Calu3 (cell line): ENCODE measurements around the gene MMS19. TPM values are rescaled to one million over a fixed set of nuclear protein-coding genes. Genes with fewer than 3 reads are reported as not detected.
A peak's percentile ranks its signal among the peaks of the same experiment; 100 is the strongest.

ENCODE experiments used
- BruUV-seq: library from RNA; stranded (reverse); fragments of 400-500 nt; replicated peaks from 2 replicates; lab custom pipeline; 2021; lab: Mats Ljungman, UMichigan
- CTCF ChIA-PET: fragments of 300-600 bp; sonication (Branson Sonifier 250); formaldehyde crosslinking; loops from one replicate; lab custom pipeline; 2022; ENCODE audit warnings: antibody characterized with exemption; lab: Charles Lee
- DNase-seq: peaks from one replicate; pipeline ENCODE4 v3.0.0; 2022
- H3K27ac Mint-ChIP-seq: one replicate; pipeline ENCODE4 v1.8.0; 2022; ENCODE audit warnings: mixed read lengths; ENCODE audit not compliant: unreplicated experiment
- H3K27me3 Mint-ChIP-seq: one replicate; pipeline ENCODE4 v1.8.0; 2022; ENCODE audit warnings: mixed read lengths; ENCODE audit not compliant: unreplicated experiment
- H3K36me3 Mint-ChIP-seq: one replicate; pipeline ENCODE4 v1.8.0; 2022; ENCODE audit warnings: mild to moderate bottlenecking, moderate library complexity, mixed read lengths; ENCODE audit not compliant: insufficient read depth, unreplicated experiment
- H3K4me1 Mint-ChIP-seq: one replicate; pipeline ENCODE4 v1.8.0; 2022; ENCODE audit warnings: mild to moderate bottlenecking, low read depth, mixed read lengths; ENCODE audit not compliant: unreplicated experiment
- H3K4me3 Mint-ChIP-seq: one replicate; pipeline ENCODE4 v1.8.0; 2022; ENCODE audit warnings: mild to moderate bottlenecking, low read depth, moderate library complexity, mixed read lengths; ENCODE audit not compliant: unreplicated experiment
- H3K9me3 Mint-ChIP-seq: one replicate; pipeline ENCODE4 v1.8.0; 2022; ENCODE audit warnings: low read depth, mixed read lengths; ENCODE audit not compliant: unreplicated experiment
- CTCF ChIP-seq: fragments of 200-600 bp; IDR thresholded peaks from one replicate; pipeline ENCODE4 v1.8.0; 2022; ENCODE audit warnings: antibody characterized with exemption; ENCODE audit not compliant: unreplicated experiment
- intact Hi-C: fragments of 100-400 bp; cut with micrococcal nuclease; formaldehyde crosslinking; loops from one replicate; pipeline ENCODE4 v1.10.0; 2022; ENCODE audit not compliant: unreplicated experiment
- total RNA-seq: library from RNA; stranded (reverse); gene quantifications from 2 replicates; pipeline ENCODE4 v1.2.3, GENCODE V29; 2022

Gene MMS19
- total RNA-seq, 1 experiment from 2014 or later, result 46.5 TPM

GRCh38 chr10:97408496-97408992 is 89.7 kb downstream of the MMS19 start:
- H3K36me3 Mint-ChIP-seq, result peaks cover 4% of the 10 kb centered on the region
- H3K4me1 Mint-ChIP-seq, result peaks cover 8% of the 10 kb centered on the region
- H3K27me3 Mint-ChIP-seq, result no peaks in the 10 kb centered on the region
- TF ChIP-seq CTCF, result no peak
- peak; percentile 17 for DNase-seq
- no peak overlapping the region for H3K27ac Mint-ChIP-seq
- H3K4me3 Mint-ChIP-seq, result no peak overlapping the region
- CTCF ChIA-PET, result no interaction called here
- intact Hi-C loops, result no loop called here
- no peaks in the 10 kb centered on the region for H3K9me3 Mint-ChIP-seq
- no TSS peak for BruUV-seq

Other genes with a start within 250 kb of the MMS19 start
- 3.7 and 6.7 TPM in 2 replicates for gene ARHGAP19, start 205.8 kb downstream of the MMS19 start, total RNA-seq
- 2.1 TPM in 2 replicates for gene FRAT1, start 179.2 kb downstream of the MMS19 start, total RNA-seq
- gene FRAT2, start 163.7 kb downstream of the MMS19 start, total RNA-seq, result 6.0 and 7.4 TPM in 2 replicates
- 52.6 and 54.6 TPM in 2 replicates for gene RRP12, start 97.1 kb downstream of the MMS19 start, total RNA-seq
- gene PGAM1, start 72.2 kb downstream of the MMS19 start, total RNA-seq, result 148 and 157 TPM in 2 replicates
- 28.6 and 29.5 TPM in 2 replicates for gene EXOSC1, start 52.4 kb downstream of the MMS19 start, total RNA-seq
- gene ZDHHC16, start 52.2 kb downstream of the MMS19 start, total RNA-seq, result 25.7 and 27.7 TPM in 2 replicates
- gene UBTD1, start 502 bp upstream of the MMS19 start, total RNA-seq, result 8.7 and 9.3 TPM in 2 replicates
- gene ANKRD2, start 74.4 kb upstream of the MMS19 start, total RNA-seq, result 0.47 and 0.90 TPM in 2 replicates
- gene HOGA1, start 86.0 kb upstream of the MMS19 start, total RNA-seq, result 7.8 and 7.9 TPM in 2 replicates
- 1.5 and 1.7 TPM in 2 replicates for gene C10orf62, start 91.3 kb upstream of the MMS19 start, total RNA-seq
- 5.5 and 6.2 TPM in 2 replicates for gene MORN4, start 135.1 kb upstream of the MMS19 start, total RNA-seq
- 12.6 and 13.0 TPM in 2 replicates for gene PI4K2A, start 142.2 kb upstream of the MMS19 start, total RNA-seq
- 16.9 and 25.6 TPM in 2 replicates for gene AVPI1, start 188.8 kb upstream of the MMS19 start, total RNA-seq
- gene MARVELD1, start 215.3 kb upstream of the MMS19 start, total RNA-seq, result 18.1 and 20.2 TPM in 2 replicates
- gene ZFYVE27, start 238.7 kb upstream of the MMS19 start, total RNA-seq, result 28.3 and 30.0 TPM in 2 replicates